Loucy (cell line): ENCODE measurements around the gene RTL10.

ENCODE experiments used
- H2AFZ ChIP-seq: fragments of 200-600 bp; sonication (generic); 2 replicates; pipeline ENCODE4 v1.6.0; 2016; ENCODE audit warnings: antibody characterized with exemption, mild to moderate bottlenecking, low read length, moderate library complexity
- H3F3A ChIP-seq: fragments of 200-600 bp; 2 replicates; pipeline ENCODE4 v1.6.0; 2016; ENCODE audit warnings: antibody characterized with exemption, low read depth, mild to moderate bottlenecking
- H3K27me3 ChIP-seq: fragments of 200-600 bp; sonication (generic); 2 replicates; pipeline ENCODE4 v1.6.1; 2014; ENCODE audit warnings: low read length, mild to moderate bottlenecking; ENCODE audit not compliant: insufficient read depth, poor library complexity, severe bottlenecking
- H3K36me3 ChIP-seq: fragments of 200-600 bp; sonication (generic); 2 replicates; pipeline ENCODE4 v1.6.1; 2016; ENCODE audit warnings: low read length; ENCODE audit not compliant: insufficient read depth
- H3K4me1 ChIP-seq: fragments of 200-600 bp; sonication (generic); 2 replicates; pipeline ENCODE4 v1.5.1; 2014; ENCODE audit warnings: low read length, mild to moderate bottlenecking; ENCODE audit not compliant: insufficient read depth, poor library complexity, severe bottlenecking
- H3K4me2 ChIP-seq: fragments of 200-600 bp; sonication (generic); 2 replicates; pipeline ENCODE4 v1.6.0; 2014; ENCODE audit warnings: antibody characterized with exemption, low read length, low read depth, mild to moderate bottlenecking; ENCODE audit not compliant: poor library complexity, severe bottlenecking
- H3K4me3 ChIP-seq: fragments of 200-600 bp; sonication (generic); 2 replicates; pipeline ENCODE4 v1.5.1; 2014; ENCODE audit warnings: low read length, mild to moderate bottlenecking, mixed read lengths; ENCODE audit not compliant: poor library complexity, severe bottlenecking
- H3K79me2 ChIP-seq: fragments of 200-600 bp; sonication (generic); 2 replicates; pipeline ENCODE4 v1.6.1; 2014; ENCODE audit warnings: low read length; ENCODE audit not compliant: insufficient read depth
- H3K9ac ChIP-seq: fragments of 200-600 bp; sonication (generic); 2 replicates; pipeline ENCODE4 v1.6.0; 2014; ENCODE audit warnings: mild to moderate bottlenecking, low read depth, low read length, moderate library complexity; ENCODE audit not compliant: poor library complexity, severe bottlenecking
- H3K9me2 ChIP-seq: fragments of 200-600 bp; sonication (generic); replicated peaks from 2 replicates; pipeline ENCODE4 v1.6.1; 2016; ENCODE audit warnings: low read depth, low read length, mixed read lengths
- H3K9me3 ChIP-seq: fragments of 200-600 bp; sonication (generic); 2 replicates; pipeline ENCODE4 v1.6.1; 2014; ENCODE audit warnings: mild to moderate bottlenecking, antibody characterized with exemption, low read length, low read depth; ENCODE audit not compliant: insufficient read depth
- H4K20me1 ChIP-seq: fragments of 200-600 bp; sonication (generic); 2 replicates; pipeline ENCODE4 v1.6.0; 2014; ENCODE audit warnings: antibody characterized with exemption, low read length, mild to moderate bottlenecking; ENCODE audit not compliant: insufficient read depth, poor library complexity, severe bottlenecking
- EZH2phosphoT487 ChIP-seq: fragments of 200-600 bp; IDR thresholded peaks from 2 replicates; pipeline ENCODE4 v1.6.1; 2018; ENCODE audit warnings: antibody characterized with exemption, mild to moderate bottlenecking, moderate library complexity, borderline replicate concordance
- TF ChIP-seq, protein P1 (sequence below): fragments of 200-600 bp; sonication (generic); conservative IDR thresholded peaks from 2 replicates; pipeline ENCODE4 v1.5.1; 2014; ENCODE audit warnings: mild to moderate bottlenecking, antibody characterized with exemption, low read length

Gene RTL10

GRCh38 chr22:19888131-19888746, 33.6 kb upstream of the RTL10 start:
- Histone ChIP-seq H3F3A (peaks cover 20% of the 10 kb centered on the region), H3K4me3 (no peak overlapping the region), H3K9me2 (no peaks in the 10 kb centered on the region), H3K9me3 (no peaks in the 10 kb centered on the region), H3K9ac (no peak overlapping the region), H3K4me1 (peaks cover 65% of the 10 kb centered on the region), H4K20me1 (no peaks in the 10 kb centered on the region), H3K4me2 (no peak overlapping the region), H3K27me3 (no peaks in the 10 kb centered on the region), H3K36me3 (no peaks in the 10 kb centered on the region), H3K79me2 (peaks cover 11% of the 10 kb centered on the region; the same call in 1 of the 2 replicates), H2AFZ (no peak overlapping the region)
- TF ChIP-seq, protein P1, sequence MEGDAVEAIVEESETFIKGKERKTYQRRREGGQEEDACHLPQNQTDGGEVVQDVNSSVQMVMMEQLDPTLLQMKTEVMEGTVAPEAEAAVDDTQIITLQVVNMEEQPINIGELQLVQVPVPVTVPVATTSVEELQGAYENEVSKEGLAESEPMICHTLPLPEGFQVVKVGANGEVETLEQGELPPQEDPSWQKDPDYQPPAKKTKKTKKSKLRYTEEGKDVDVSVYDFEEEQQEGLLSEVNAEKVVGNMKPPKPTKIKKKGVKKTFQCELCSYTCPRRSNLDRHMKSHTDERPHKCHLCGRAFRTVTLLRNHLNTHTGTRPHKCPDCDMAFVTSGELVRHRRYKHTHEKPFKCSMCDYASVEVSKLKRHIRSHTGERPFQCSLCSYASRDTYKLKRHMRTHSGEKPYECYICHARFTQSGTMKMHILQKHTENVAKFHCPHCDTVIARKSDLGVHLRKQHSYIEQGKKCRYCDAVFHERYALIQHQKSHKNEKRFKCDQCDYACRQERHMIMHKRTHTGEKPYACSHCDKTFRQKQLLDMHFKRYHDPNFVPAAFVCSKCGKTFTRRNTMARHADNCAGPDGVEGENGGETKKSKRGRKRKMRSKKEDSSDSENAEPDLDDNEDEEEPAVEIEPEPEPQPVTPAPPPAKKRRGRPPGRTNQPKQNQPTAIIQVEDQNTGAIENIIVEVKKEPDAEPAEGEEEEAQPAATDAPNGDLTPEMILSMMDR: no peak
- TF ChIP-seq EZH2phosphoT487: no peak

GRCh38 chr22:19887256-19887985, 32.7 kb upstream of the RTL10 start:
- Histone ChIP-seq H4K20me1 (no peaks in the 10 kb centered on the region), H3K9ac (peak overlapping the region; percentile 55), H3K36me3 (no peaks in the 10 kb centered on the region), H3K9me3 (no peaks in the 10 kb centered on the region), H3K9me2 (no peaks in the 10 kb centered on the region), H2AFZ (0 out of 2 replicates have a peak overlapping the region, but pooled peaks have one; percentile 16), H3K79me2 (peaks cover 11% of the 10 kb centered on the region; the same call in 1 of the 2 replicates), H3K27me3 (no peaks in the 10 kb centered on the region), H3F3A (peaks cover 12% of the 10 kb centered on the region), H3K4me3 (no peak overlapping the region), H3K4me1 (peaks cover 57% of the 10 kb centered on the region), H3K4me2 (peak overlapping the region; percentile 40)
- no peak for TF ChIP-seq EZH2phosphoT487
- TF ChIP-seq, protein P1: no peak

- Histone ChIP-seq H3K4me2 (peak overlapping the region; percentile 40), H2AFZ (0 out of 2 replicates have a peak overlapping the region, but pooled peaks have one; percentile 16), H3K9me3 (no peaks in the 10 kb centered on the region), H3K36me3 (no peaks in the 10 kb centered on the region), H3K4me3 (no peak overlapping the region), H3K79me2 (peaks cover 11% of the 10 kb centered on the region; the same call in 1 of the 2 replicates), H4K20me1 (no peaks in the 10 kb centered on the region), H3K27me3 (no peaks in the 10 kb centered on the region), H3K9me2 (no peaks in the 10 kb centered on the region), H3K4me1 (peaks cover 53% of the 10 kb centered on the region), H3F3A (peaks cover 7% of the 10 kb centered on the region; the same call in 1 of the 2 replicates), H3K9ac (peak overlapping the region; percentile 55)
- no peak for TF ChIP-seq EZH2phosphoT487
- TF ChIP-seq, protein P1: no peak
Measured at GRCh38 chr22:19886605-19887255, 32.1 kb upstream of the RTL10 start.
